SK-N-SH (cell line): ENCODE measurements around the gene GNG14.

Source experiments
- GABPA ChIP-seq: IDR thresholded peaks from 2 replicates; pipeline ENCODE4 v1.4.0; 2012; ENCODE audit warnings: low read depth, mild to moderate bottlenecking
- MXI1 ChIP-seq: IDR thresholded peaks from 2 replicates; pipeline ENCODE4 v1.6.1; 2012; ENCODE audit warnings: mild to moderate bottlenecking, low read depth, low read length, improper control_type of control experiment
- NRF1 ChIP-seq: IDR thresholded peaks from 2 replicates; pipeline ENCODE4 v1.6.1; 2012; ENCODE audit warnings: low read depth, mild to moderate bottlenecking, low read length
- POLR2AphosphoS5 ChIP-seq: IDR thresholded peaks from 2 replicates; pipeline ENCODE4 v1.6.1; 2012; ENCODE audit warnings: low read depth, low read length
- RCOR1 ChIP-seq: fragments of 150-350 bp; IDR thresholded peaks from 2 replicates; pipeline ENCODE4 v1.6.1; 2017; ENCODE audit warnings: antibody characterized with exemption, low read length
- REST ChIP-seq: IDR thresholded peaks from 2 replicates; pipeline ENCODE4 v1.6.1; 2012; ENCODE audit warnings: mild to moderate bottlenecking, low read depth, low read length, moderate library complexity
- SMC3 ChIP-seq: IDR thresholded peaks from 2 replicates; pipeline ENCODE4 v1.6.1; 2012; ENCODE audit warnings: low read depth, low read length, improper control_type of control experiment
- TF ChIP-seq, protein P1 (sequence below): fragments of 150-350 bp; IDR thresholded peaks from 2 replicates; pipeline ENCODE4 v1.6.1; 2017; ENCODE audit warnings: antibody characterized with exemption, low read length, low read depth, borderline replicate concordance
- TF ChIP-seq, protein P2 (sequence below): fragments of 200-600 bp; sonication (generic); IDR thresholded peaks from 2 replicates; pipeline ENCODE4 v1.6.1; 2017; ENCODE audit warnings: antibody characterized with exemption, mild to moderate bottlenecking, moderate library complexity

DNA sequence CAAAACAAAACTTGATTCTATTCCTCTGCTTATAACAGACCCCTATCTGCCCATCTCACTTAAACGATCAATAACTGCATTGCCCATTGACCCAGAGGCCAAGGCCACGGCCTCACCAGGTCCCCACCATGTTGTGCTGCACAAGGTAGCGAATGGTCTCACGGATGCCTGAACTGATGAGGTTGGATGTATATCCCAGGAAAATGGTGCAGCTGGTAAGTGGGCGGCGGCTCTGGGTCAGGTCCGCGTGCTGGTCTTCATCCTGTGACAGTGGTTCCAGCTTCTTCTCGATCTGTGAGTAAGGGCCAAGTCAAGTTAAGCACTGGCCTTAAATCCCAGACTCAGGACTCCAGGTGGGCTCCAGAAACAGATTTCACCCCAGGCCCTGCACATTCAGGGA is 7.8 kb upstream of the GNG14 start:
- TF ChIP-seq SMC3 (no peak), GABPA (no peak), MXI1 (no peak), POLR2AphosphoS5 (no peak), REST (no peak), RCOR1 (no peak), NRF1 (no peak)
- TF ChIP-seq, protein P1, sequence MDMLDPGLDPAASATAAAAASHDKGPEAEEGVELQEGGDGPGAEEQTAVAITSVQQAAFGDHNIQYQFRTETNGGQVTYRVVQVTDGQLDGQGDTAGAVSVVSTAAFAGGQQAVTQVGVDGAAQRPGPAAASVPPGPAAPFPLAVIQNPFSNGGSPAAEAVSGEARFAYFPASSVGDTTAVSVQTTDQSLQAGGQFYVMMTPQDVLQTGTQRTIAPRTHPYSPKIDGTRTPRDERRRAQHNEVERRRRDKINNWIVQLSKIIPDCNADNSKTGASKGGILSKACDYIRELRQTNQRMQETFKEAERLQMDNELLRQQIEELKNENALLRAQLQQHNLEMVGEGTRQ = no peak
- TF ChIP-seq, protein P2, sequence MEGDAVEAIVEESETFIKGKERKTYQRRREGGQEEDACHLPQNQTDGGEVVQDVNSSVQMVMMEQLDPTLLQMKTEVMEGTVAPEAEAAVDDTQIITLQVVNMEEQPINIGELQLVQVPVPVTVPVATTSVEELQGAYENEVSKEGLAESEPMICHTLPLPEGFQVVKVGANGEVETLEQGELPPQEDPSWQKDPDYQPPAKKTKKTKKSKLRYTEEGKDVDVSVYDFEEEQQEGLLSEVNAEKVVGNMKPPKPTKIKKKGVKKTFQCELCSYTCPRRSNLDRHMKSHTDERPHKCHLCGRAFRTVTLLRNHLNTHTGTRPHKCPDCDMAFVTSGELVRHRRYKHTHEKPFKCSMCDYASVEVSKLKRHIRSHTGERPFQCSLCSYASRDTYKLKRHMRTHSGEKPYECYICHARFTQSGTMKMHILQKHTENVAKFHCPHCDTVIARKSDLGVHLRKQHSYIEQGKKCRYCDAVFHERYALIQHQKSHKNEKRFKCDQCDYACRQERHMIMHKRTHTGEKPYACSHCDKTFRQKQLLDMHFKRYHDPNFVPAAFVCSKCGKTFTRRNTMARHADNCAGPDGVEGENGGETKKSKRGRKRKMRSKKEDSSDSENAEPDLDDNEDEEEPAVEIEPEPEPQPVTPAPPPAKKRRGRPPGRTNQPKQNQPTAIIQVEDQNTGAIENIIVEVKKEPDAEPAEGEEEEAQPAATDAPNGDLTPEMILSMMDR = no peak
